Measurements from ENCODE around the gene MYMK. TPM values are rescaled to one million over a fixed set of nuclear protein-coding genes. Genes with fewer than 3 reads are reported as not detected.
A peak's percentile ranks its signal among the peaks of the same experiment; 100 is the strongest.

The MYMK gene
- total and polyA plus RNA-seq, 2 of the 8 experiments (the other 6 are each of a cell fraction or from before 2014, with no cell fraction given): not detected

DNA sequence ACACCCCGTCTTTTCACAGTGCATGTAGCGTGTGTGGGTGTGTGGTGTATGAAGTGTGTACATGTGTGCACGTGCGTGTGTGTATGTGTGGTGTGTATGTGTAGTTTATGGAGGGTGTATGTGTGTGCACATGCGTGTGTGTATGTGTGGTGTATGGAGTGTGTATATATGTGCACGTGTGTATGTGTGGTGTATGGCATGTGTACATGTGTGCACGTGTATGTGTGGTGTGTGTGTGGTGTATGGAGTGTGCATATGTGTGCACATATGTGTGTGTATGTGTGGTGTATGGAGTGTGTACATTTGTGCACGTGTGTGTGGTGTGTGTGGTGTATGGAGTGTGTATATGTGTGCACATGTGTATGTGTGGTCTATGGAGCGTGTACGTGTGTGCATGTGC lies 13.2 kb downstream of the MYMK start:
- Histone ChIP-seq H3K56ac (replicated peaks; ENCODE audit: insufficient read length, low read depth, low read length) (no peak overlapping the region), H3K9me3 (ENCODE audit: insufficient read depth in 2 of 2, low read depth in 1 of 2, low read length in 1 of 2) (peaks cover 0 to 3% of the 10 kb centered on the region in 2 experiments; a peak in 1 of 4 replicates), H2BK120ac (replicated peaks; ENCODE audit: low read depth, low read length) (peak overlapping the region; percentile 33), H2AFZ (ENCODE audit: low read length) (no peak overlapping the region), H3K27ac (ENCODE audit: low read depth, low read length) (no peak overlapping the region), H3K23ac (ENCODE audit: insufficient read length) (no peak overlapping the region), H2BK15ac (ENCODE audit: low read length) (peak overlapping the region; percentile 48), H3K23me2 (ENCODE audit: low read depth, low read length) (peaks cover 10% of the 10 kb centered on the region), H2BK5ac (ENCODE audit: low read depth, low read length) (0 out of 2 replicates have a peak overlapping the region, but pooled peaks have one; percentile 49), H3K27me3 (replicated peaks in 1 of 4; ENCODE audit: control insufficient read depth in 3 of 4, extremely low read depth in 1 of 4, insufficient read depth in 3 of 4, low read length in 3 of 4) (peaks cover 0 to 2% (median 0%) of the 10 kb centered on the region in 4 experiments; a peak in 2 of 7 replicates), H3K4me3 (ENCODE audit: extremely low read depth in 1 of 4, insufficient read depth in 2 of 4, low read depth in 3 of 4, low read length in 4 of 4) (no peak overlapping the region), H2BK12ac (ENCODE audit: low read depth, low read length) (peak overlapping the region; percentile 86; the same call in 1 of the 2 replicates), H4K91ac (replicated peaks; ENCODE audit: insufficient read length, low read length) (no peak overlapping the region), H3K4me2 (ENCODE audit: insufficient read depth in 1 of 2, low read depth in 2 of 2, low read length in 2 of 2) (no peak overlapping the region), H3K4me1 (replicated peaks in 1 of 4; ENCODE audit: control insufficient read depth in 3 of 4, insufficient read depth in 4 of 4, low read length in 3 of 4) (peaks cover 0 to 22% (median 14%) of the 10 kb centered on the region in 4 experiments; a peak in 6 of 7 replicates), H3K79me2 (ENCODE audit: control insufficient read depth in 1 of 2, insufficient read depth in 2 of 2, low read length in 2 of 2) (no peaks in the 10 kb centered on the region), H4K20me1 (replicated peaks in 1 of 2; ENCODE audit: control insufficient read depth in 1 of 2, insufficient read depth in 2 of 2, low read length in 2 of 2) (peaks cover 0 to 7% of the 10 kb centered on the region in 2 experiments), H3K18ac (ENCODE audit: extremely low read depth, low read length) (no peak overlapping the region; the same call in 1 of the 2 replicates), H3K4ac (replicated peaks; ENCODE audit: insufficient read length, low read depth, low read length) (no peak overlapping the region), H3K14ac (ENCODE audit: insufficient read length) (no peak overlapping the region), H3K36me3 (ENCODE audit: control insufficient read depth in 2 of 4, insufficient read depth in 4 of 4, low read length in 3 of 4) (no peaks in the 10 kb centered on the region; a peak in 1 of 8 replicates), H3K9ac (replicated peaks in 1 of 4; ENCODE audit: extremely low read depth in 1 of 4, low read depth in 3 of 4, low read length in 3 of 4) (no peak overlapping the region), H2BK20ac (ENCODE audit: low read length) (no peak overlapping the region), H4K5ac (ENCODE audit: insufficient read length, low read depth, low read length) (no peak overlapping the region), H2AK5ac (ENCODE audit: low read depth, low read length) (peak overlapping the region; percentile 70; the same call in 1 of the 2 replicates), H3K79me1 (ENCODE audit: low read depth, low read length) (no peaks in the 10 kb centered on the region), H4K8ac (ENCODE audit: extremely low read depth, insufficient read depth, low read length) (no peak overlapping the region)
- DNase-seq (ENCODE audit: low read depth in 1 of 2, low spot score in 2 of 2) (no peak), FAIRE-seq (peak; percentile 55)
- TF ChIP-seq GABPA (IDR thresholded peaks at IDR 0.05; ENCODE audit: borderline replicate concordance, insufficient read depth, low read length): no peak
- no peak for TF ChIP-seq NANOG (IDR thresholded peaks at IDR 0.05; ENCODE audit: insufficient read depth, low read depth, low read length, poor library complexity, severe bottlenecking)
- 82% methylated on average over 10 of the region's 10 CpGs; no CpG with 5 or more reads in 1 of the 2 experiments for WGBS, 2 experiments (ENCODE audit: extremely low coverage in 1 of 2, insufficient coverage in 1 of 2, insufficient read length in 1 of 2, insufficient replicate concordance in 2 of 2, low coverage in 1 of 2, low lambda C conversion rate in 2 of 2, missing lambda C conversion rate in 1 of 2)
- CTCF ChIA-PET (ENCODE audit: partially characterized antibody): no interaction called here
- POLR2A ChIA-PET (ENCODE audit: partially characterized antibody): no interaction called here
